ENCODE measurements around the gene PTPRG.
"Not testable (repeated sequence)": the region's sequence is repeated elsewhere in the genome, so short reads cannot be mapped to it uniquely, and the experiment has no call there.

The PTPRG gene

DNA sequence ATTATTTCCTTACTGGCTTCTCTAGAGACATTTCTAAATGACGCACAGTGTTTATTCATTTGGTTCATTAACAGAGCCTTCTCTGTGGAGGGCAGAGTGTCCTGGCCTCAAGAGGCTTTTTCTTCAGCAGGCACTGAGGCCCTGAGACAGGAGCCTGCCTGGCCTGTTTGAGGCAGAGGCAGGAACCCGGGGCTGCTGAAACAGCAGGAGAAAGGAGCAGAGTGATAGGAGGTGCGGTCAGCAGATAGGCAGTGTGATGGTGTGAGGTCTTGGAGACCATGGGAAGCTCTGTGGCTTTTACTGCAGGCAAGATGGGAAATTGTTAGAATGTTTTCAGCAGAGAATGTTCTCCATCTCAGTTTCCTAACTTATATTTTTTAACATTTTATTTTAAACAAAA, 453.7 kb downstream of the PTPRG start:
- no peaks in the 10 kb centered on the region for H3K4me1 Mint-ChIP-seq
- no peaks in the 10 kb centered on the region for H3K27me3 Mint-ChIP-seq
- peaks cover 6% of the 10 kb centered on the region for H3K36me3 Mint-ChIP-seq
- H3K4me3 Mint-ChIP-seq: no peak overlapping the region
- peaks cover 3% of the 10 kb centered on the region for H3K9me3 Mint-ChIP-seq
- ATAC-seq: no peak
- no peak overlapping the region for H3K27ac Mint-ChIP-seq

DNA sequence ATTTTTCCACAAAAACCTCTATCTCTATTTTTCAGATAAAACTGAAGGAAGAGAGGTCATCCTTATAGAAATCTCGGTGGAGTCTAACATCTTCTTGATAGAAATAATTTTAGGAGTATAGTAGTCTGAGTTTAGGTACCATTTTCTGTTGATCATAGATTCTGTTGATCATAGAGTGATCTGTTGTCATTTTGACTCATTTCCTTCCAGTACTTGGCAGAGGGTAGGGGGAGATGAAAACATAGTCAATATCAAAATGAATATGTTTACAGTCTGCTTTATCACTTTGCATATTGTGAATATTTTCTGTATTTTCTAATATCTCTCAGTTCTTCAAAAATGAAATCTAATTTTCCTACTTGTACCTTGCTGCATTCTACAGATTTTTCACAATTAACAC, 458.5 kb downstream of the PTPRG start:
- Mint-ChIP-seq H3K4me1 (no peaks in the 10 kb centered on the region), H3K27ac (no peak overlapping the region), H3K27me3 (no peaks in the 10 kb centered on the region), H3K36me3 (peaks cover 6% of the 10 kb centered on the region), H3K9me3 (peaks cover 3% of the 10 kb centered on the region), H3K4me3 (no peak overlapping the region)
- ATAC-seq: no peak

DNA sequence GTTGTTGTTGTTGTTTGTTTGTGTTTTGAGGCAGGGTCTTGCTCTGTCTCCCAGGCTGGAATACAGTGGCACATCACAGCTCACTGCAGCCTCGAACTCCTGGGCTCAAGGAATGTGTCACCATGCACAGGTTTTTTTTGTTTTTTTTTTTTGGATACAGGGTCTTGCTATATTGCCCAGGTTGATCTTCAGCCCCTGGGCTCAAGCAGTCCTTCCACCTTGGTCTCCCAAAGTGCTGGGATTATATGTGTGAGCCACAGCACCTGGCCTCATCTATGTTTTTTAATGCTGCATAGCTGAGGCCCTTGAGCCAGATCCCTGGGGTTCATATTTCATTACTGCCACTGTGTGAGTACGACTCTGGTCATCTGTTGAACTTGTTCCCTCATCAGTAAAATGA, 459.3 kb downstream of the PTPRG start:
- no peak for ATAC-seq
- H3K4me3 Mint-ChIP-seq: no peak overlapping the region
- no peaks in the 10 kb centered on the region for H3K4me1 Mint-ChIP-seq
- peaks cover 6% of the 10 kb centered on the region for H3K36me3 Mint-ChIP-seq
- no peak overlapping the region for H3K27ac Mint-ChIP-seq
- H3K27me3 Mint-ChIP-seq: no peaks in the 10 kb centered on the region
- H3K9me3 Mint-ChIP-seq: peaks cover 3% of the 10 kb centered on the region

DNA sequence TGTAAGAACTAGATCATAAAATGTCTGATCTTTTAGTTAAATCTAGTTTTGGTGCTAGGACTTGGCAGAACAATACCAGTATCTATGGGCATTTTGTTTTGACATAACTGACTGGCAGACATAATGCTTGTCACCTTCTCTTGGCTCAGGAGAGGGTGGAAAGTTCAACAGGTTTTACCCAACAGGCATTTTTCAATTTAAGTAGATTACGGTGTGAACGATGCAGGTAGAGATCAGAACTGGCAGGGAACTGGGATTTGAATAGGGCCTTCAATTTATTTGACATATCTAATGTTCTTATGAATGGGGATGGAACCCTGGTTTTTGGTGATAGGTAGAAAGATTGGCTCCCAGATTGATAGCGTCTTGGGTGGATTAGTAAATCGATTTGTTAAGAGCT, 460.9 kb downstream of the PTPRG start:
- no peaks in the 10 kb centered on the region for H3K27me3 Mint-ChIP-seq
- H3K9me3 Mint-ChIP-seq: peaks cover 3% of the 10 kb centered on the region
- no peak overlapping the region for H3K4me3 Mint-ChIP-seq
- H3K36me3 Mint-ChIP-seq: peaks cover 6% of the 10 kb centered on the region
- no peak overlapping the region for H3K27ac Mint-ChIP-seq
- no peaks in the 10 kb centered on the region for H3K4me1 Mint-ChIP-seq
- ATAC-seq: no peak

DNA sequence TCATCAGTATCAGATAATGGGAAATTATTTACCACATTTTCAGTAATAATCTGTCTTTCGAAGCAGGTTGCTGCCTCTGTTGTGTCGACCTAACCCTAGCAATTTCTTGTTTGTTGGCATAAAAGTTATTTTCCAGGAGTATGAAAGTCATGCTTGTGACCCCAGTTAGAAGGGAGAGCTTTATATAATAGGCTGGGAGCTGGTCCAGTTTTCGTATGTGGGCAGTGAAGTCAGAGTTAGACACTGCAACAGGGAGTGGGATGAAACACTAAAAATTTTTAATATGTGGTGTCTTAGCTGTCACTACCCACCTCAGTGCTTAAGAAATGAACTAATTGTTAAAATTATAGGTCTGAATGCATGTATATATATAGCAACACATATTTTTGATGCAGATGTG, 463.5 kb downstream of the PTPRG start:
- Mint-ChIP-seq H3K4me1 (no peaks in the 10 kb centered on the region), H3K9me3 (no peaks in the 10 kb centered on the region), H3K27ac (no peak overlapping the region), H3K36me3 (no peaks in the 10 kb centered on the region), H3K4me3 (no peak overlapping the region), H3K27me3 (no peaks in the 10 kb centered on the region)
- ATAC-seq: no peak

DNA sequence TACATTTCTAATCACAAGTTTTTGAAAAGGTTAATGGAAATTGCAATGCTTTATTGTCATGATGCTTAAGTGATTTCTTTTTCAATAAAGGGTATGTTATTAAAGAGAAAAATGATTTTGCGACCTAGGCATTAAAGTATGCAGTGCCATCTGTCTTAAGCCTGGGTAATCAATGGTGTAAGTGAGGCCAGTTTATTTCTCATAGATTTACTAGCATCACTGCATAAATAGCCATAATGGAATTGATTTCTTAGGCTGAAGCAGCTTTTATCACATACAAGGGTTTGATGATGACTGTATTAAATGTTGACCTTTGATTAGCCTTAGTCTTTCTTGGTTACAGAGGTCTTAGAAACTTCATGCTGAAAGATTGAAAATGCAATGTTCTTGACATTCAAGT, 464.5 kb downstream of the PTPRG start:
- no peak for ATAC-seq
- H3K27me3 Mint-ChIP-seq: no peaks in the 10 kb centered on the region
- no peaks in the 10 kb centered on the region for H3K4me1 Mint-ChIP-seq
- H3K4me3 Mint-ChIP-seq: no peak overlapping the region
- no peaks in the 10 kb centered on the region for H3K36me3 Mint-ChIP-seq
- no peaks in the 10 kb centered on the region for H3K9me3 Mint-ChIP-seq
- no peak overlapping the region for H3K27ac Mint-ChIP-seq

DNA sequence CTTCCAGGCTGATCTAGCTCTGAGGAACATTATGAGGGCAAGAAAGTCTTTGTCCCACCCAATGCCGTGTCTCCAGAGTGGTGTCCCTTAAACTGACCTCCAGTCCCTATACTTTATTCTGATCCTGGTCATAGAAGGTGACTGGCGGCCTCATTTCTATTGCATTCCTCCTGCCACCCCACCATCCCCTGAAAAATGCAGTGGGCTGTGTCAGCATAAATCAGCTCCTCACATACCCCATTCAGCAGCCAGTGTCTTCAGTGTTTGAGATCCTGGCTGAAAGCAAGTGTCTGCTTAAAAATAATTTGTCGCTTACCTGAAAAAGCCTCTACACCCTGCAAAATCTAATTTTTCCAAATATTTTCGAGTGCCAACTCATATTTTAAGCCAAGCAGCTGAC, 465.9 kb downstream of the PTPRG start:
- H3K36me3 Mint-ChIP-seq: no peaks in the 10 kb centered on the region
- no peaks in the 10 kb centered on the region for H3K4me1 Mint-ChIP-seq
- H3K27me3 Mint-ChIP-seq: no peaks in the 10 kb centered on the region
- no peaks in the 10 kb centered on the region for H3K9me3 Mint-ChIP-seq
- no peak overlapping the region for H3K27ac Mint-ChIP-seq
- ATAC-seq: no peak
- H3K4me3 Mint-ChIP-seq: no peak overlapping the region

DNA sequence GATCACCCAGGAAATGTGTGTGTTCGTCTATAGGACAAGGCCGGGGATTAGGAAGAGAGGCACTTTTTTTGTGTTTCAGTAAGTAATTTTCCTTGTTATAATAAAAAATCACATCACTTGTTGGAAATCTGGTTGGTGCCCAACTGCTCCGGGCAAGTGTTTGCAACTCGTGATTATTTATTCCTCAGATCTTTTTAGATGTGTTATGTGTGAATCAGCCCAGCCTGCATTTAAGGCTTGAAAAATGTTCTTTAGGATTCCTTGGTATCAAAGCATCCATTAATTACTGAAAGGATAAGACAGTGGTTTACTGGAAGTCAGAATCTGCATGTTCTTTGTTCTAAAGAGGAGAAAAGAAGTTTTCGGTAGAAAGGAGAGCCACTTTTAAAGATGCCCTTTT, 466.4 kb downstream of the PTPRG start:
- no peak overlapping the region for H3K27ac Mint-ChIP-seq
- ATAC-seq: no peak
- no peaks in the 10 kb centered on the region for H3K36me3 Mint-ChIP-seq
- H3K4me1 Mint-ChIP-seq: no peaks in the 10 kb centered on the region
- H3K4me3 Mint-ChIP-seq: no peak overlapping the region
- H3K27me3 Mint-ChIP-seq: no peaks in the 10 kb centered on the region
- H3K9me3 Mint-ChIP-seq: no peaks in the 10 kb centered on the region

DNA sequence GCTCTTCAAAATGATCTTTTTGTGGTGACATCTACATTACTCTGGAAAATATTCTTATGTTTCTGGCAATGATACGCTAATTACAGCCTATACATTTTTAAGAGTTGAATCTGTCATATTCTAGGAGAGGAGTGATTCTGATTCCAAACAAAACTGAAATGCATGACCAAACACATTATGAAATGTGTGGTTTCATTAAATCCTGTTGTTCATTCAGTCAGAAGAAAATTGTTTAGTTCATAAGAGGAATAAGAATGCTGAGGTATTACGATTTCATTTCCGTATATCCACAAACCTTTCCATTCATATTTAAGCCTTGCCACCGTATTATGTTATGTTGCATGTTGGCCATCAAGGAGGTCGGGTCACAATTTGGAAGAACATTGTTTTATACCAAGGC, 466.9 kb downstream of the PTPRG start:
- H3K4me3 Mint-ChIP-seq: no peak overlapping the region

DNA sequence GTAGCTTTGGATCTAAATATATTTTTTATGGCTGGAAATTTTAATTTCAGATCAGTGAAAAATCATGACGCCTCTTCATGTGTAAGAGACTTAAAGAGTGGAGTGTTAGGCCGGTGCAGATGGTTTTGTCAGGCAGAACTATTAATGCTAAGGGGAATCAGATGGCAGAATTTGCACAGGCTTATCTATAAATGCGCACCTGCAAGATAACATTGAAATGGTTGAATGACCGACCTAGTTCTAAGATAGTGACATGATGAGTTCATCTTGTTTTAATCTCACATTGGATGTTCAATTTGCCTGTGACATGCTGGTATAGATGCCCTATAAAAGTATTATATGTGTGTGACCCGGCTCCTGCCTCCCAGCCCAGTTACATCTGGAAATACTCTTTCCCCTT, 471.4 kb downstream of the PTPRG start:
- Mint-ChIP-seq H3K27ac (no peak overlapping the region), H3K27me3 (no peaks in the 10 kb centered on the region), H3K4me3 (no peak overlapping the region), H3K9me3 (no peaks in the 10 kb centered on the region), H3K36me3 (no peaks in the 10 kb centered on the region), H3K4me1 (no peaks in the 10 kb centered on the region)
- no peak for ATAC-seq

More for the DNA sequence above, 466.9 kb downstream of the PTPRG start:
- no peak for ATAC-seq
- Mint-ChIP-seq H3K9me3 (no peaks in the 10 kb centered on the region), H3K4me1 (no peaks in the 10 kb centered on the region), H3K27ac (no peak overlapping the region), H3K36me3 (no peaks in the 10 kb centered on the region), H3K27me3 (no peaks in the 10 kb centered on the region)

DNA sequence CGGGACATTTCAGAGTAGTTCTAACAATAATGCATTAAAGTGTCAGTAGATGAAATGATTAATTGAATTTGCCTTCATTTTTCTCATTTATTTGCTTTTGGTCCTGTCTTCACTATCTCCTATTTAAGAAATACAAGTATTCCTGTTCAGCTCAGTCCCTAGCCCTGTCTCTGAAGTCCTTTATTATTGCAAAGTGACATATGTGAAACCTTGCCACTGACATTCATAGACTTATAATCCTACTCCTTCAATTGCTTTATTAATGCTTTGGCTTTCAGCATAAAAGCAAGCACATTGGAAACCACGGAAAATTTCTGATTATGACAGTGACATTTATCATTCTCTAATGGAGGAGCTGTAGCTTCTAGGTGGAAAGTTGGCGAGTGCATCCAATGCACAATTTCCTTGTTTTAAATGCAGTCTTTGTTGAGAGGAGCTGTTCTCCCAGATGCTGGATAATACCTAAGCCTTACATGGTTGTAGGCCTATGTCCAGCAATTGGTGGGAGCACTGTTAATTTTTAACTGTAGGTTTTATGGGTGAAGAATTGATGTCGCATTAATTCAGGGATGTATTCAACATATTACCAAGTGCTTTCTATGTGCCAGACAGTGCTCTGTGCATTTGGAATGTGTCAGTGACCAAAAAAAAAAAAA, 474.2 kb downstream of the PTPRG start:
- H3K4me1 Mint-ChIP-seq: no peaks in the 10 kb centered on the region
- H3K4me3 Mint-ChIP-seq: no peak overlapping the region
- H3K36me3 Mint-ChIP-seq: no peaks in the 10 kb centered on the region
- no peaks in the 10 kb centered on the region for H3K27me3 Mint-ChIP-seq
- H3K27ac Mint-ChIP-seq: no peak overlapping the region
- no peak for ATAC-seq
- no peaks in the 10 kb centered on the region for H3K9me3 Mint-ChIP-seq

DNA sequence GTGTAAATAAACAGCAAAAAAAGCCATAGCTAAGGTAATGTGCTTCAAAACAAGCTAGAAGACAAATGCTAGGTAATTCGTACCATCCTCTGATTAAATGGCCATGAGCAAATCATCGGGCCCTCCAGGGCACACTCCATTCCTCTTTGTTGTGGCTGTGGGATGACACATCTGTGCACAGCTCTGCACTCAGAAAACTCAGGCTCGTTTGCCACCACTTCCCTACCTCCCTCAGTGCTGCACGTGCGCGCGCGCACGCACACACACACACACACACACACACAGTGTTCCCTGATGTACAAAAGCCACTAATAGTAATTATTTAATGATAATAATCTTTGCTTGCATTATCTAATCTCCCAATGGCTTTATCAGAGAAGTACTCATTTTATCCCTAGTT, 475.4 kb downstream of the PTPRG start:
- Mint-ChIP-seq H3K36me3 (no peaks in the 10 kb centered on the region), H3K27ac (no peak overlapping the region), H3K4me3 (no peak overlapping the region), H3K4me1 (no peaks in the 10 kb centered on the region), H3K9me3 (no peaks in the 10 kb centered on the region), H3K27me3 (no peaks in the 10 kb centered on the region)
- ATAC-seq: no peak

DNA sequence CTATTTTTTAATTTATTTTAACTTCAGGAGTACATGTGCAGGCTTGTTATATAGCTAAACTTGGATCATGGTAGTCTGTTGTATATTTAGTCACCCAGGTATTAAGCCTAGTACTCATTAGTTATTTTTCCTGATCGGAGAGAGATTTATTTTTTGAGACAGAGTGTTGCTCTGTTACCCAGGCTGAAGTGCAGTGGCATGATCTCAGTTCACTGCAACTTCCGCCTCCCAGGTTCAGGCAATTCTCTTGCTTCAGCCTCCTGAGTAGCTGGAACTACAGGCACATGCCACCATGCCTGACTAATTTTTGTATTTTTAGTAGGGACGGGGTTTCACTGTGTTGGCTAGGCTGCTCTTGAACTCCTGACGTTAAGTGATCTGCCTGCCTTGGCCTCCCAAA, 477.4 kb downstream of the PTPRG start:
- not testable (repeated sequence) for H3K27ac Mint-ChIP-seq, H3K27me3 Mint-ChIP-seq, H3K36me3 Mint-ChIP-seq, H3K4me1 Mint-ChIP-seq, H3K4me3 Mint-ChIP-seq, H3K9me3 Mint-ChIP-seq, ATAC-seq

DNA sequence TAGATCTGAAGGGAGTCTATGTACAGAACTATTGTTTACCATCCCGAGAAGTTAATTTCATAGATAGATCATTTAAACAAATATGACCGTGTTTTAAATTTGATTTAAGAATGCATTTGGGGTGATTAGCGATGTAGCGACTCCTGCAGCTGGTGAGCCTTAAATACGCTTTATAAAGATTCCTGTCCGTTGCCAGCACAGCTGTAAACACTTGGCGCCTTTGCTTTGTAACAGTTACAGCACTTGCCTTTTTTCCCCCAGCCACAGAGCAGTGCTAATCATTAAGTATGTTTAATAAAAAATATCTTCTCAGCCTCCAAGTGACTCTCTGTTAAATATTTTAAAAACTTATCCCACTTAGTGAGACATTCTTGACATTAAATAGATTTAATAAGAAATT, 478.2 kb downstream of the PTPRG start:
- Mint-ChIP-seq H3K4me3 (no peak overlapping the region), H3K27ac (no peak overlapping the region), H3K4me1 (no peaks in the 10 kb centered on the region), H3K36me3 (no peaks in the 10 kb centered on the region), H3K27me3 (no peaks in the 10 kb centered on the region), H3K9me3 (no peaks in the 10 kb centered on the region)
- no peak for ATAC-seq

DNA sequence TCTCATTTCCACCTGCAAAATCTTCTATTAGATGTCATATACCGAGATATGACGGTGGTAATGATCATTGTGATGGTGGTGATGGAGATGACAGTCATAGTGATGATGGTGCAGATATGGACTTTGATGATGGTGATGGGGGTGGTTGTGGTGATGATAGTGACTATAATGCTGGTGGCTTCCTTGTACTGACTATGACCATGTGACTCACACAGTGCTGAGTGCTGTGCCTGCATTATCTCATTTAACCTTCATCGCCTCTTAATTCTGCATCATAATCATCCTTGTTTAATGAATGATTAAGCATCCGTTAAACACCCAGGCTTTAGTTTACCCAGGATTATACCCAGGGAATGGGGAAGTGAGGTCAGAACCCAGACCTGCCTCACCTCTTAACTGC, 480.3 kb downstream of the PTPRG start:
- H3K36me3 Mint-ChIP-seq: no peaks in the 10 kb centered on the region

DNA sequence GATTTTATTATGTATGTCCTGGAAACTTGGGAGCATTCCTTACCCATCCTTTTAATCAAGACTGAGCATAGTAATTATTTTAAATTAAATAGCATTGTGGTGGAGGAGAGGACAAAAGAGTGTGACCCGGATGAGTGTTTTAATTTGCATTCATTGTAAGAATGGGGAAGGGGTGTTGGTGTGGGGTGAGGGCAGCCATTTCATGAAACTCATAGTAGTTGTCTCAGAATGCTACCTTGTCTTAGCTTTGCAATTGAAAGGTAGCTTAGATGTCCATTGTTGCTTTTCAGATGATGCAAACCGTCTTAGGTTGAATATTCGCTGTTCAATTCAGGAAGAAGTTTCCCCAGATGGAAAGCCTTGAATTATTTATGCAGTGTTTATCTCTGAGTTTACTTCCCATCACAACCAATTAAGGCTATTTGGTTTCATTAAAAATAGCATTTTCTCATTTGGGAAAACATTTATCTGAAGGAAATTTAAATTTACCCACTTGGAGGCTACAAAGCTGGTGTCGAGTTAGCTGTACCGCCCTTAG, 483.6 kb downstream of the PTPRG start:
- ATAC-seq: no peak
- H3K4me3 Mint-ChIP-seq: no peak overlapping the region
- H3K9me3 Mint-ChIP-seq: no peaks in the 10 kb centered on the region
- no peaks in the 10 kb centered on the region for H3K36me3 Mint-ChIP-seq
- H3K27ac Mint-ChIP-seq: no peak overlapping the region
- H3K27me3 Mint-ChIP-seq: no peaks in the 10 kb centered on the region
- no peaks in the 10 kb centered on the region for H3K4me1 Mint-ChIP-seq

More for the DNA sequence above, 480.3 kb downstream of the PTPRG start:
- Mint-ChIP-seq H3K4me1 (no peaks in the 10 kb centered on the region), H3K27me3 (no peaks in the 10 kb centered on the region), H3K27ac (no peak overlapping the region), H3K9me3 (no peaks in the 10 kb centered on the region), H3K4me3 (no peak overlapping the region)
- no peak for ATAC-seq

DNA sequence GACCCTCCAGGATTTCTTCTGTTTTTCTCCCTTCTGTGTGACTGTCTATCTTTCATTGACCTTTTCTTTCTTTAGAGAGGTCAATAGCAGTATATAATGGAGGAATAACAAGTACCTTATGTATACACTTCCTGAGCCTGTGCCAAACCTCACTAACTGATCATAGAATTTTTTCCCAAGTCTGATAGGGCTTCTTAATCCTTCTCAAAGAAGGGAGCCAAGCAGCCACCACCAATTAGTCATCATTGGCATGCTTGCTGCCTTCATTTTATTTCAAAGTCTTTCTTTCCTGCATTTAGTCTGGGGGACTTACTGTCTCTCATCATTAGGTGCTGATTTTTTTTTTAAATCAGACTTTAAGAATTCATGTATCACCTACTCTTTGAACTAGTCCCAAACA, 485.0 kb downstream of the PTPRG start:
- no peak overlapping the region for H3K27ac Mint-ChIP-seq

More for the DNA sequence above, 485.0 kb downstream of the PTPRG start:
- Mint-ChIP-seq H3K9me3 (no peaks in the 10 kb centered on the region), H3K36me3 (no peaks in the 10 kb centered on the region), H3K27me3 (no peaks in the 10 kb centered on the region), H3K4me3 (no peak overlapping the region), H3K4me1 (no peaks in the 10 kb centered on the region)
- no peak for ATAC-seq
